NCI-H526 (cell line): ENCODE data around the gene CFTR.
A peak's percentile ranks its signal among the peaks of the same experiment; 100 is the strongest.

Source experiments
- DNase-seq, 2 experiments: peaks; one replicate each; lab custom pipeline; 2025; lab: John Stamatoyannopoulos, UW

Gene CFTR

GRCh38 chr7:117648203-117648866, 168.5 kb downstream of the CFTR start:
- no peak for DNase-seq

GRCh38 chr7:117652943-117653680, 173.3 kb downstream of the CFTR start:
- no peak for DNase-seq

- DNase-seq = no peak
These were observed 175.0 kb downstream of the CFTR start for GRCh38 chr7:117654780-117655179.

- no peak for DNase-seq
These were observed 177.0 kb downstream of the CFTR start for GRCh38 chr7:117656806-117657205.

GRCh38 chr7:117659531-117660011, 179.7 kb downstream of the CFTR start:
- DNase-seq = no peak

GRCh38 chr7:117661328-117661727, 181.5 kb downstream of the CFTR start:
- no peak for DNase-seq

GRCh38 chr7:117664047-117664446, 184.2 kb downstream of the CFTR start:
- DNase-seq = no peak

GRCh38 chr7:117665368-117665767, 185.5 kb downstream of the CFTR start:
- no peak for DNase-seq

- no peak for DNase-seq
These were observed 186.2 kb downstream of the CFTR start for GRCh38 chr7:117666031-117666430.

- no peak for DNase-seq
These were observed 186.9 kb downstream of the CFTR start for GRCh38 chr7:117666689-117667088.

GRCh38 chr7:117667456-117667855, 187.6 kb downstream of the CFTR start:
- no peak for DNase-seq

- DNase-seq = no peak
These were observed 190.0 kb downstream of the CFTR start for GRCh38 chr7:117669818-117670217.

GRCh38 chr7:117672453-117672852, 192.6 kb downstream of the CFTR start:
- no peak for DNase-seq

GRCh38 chr7:117673367-117673766, 193.5 kb downstream of the CFTR start:
- DNase-seq = no peak

GRCh38 chr7:117673839-117674238, 194.0 kb downstream of the CFTR start:
- DNase-seq = peak; percentile 27 to 49

- DNase-seq = peak in 1 of 2 experiments; percentile 6
These were observed 194.8 kb downstream of the CFTR start for GRCh38 chr7:117674617-117675016.

- no peak for DNase-seq
These were observed 195.9 kb downstream of the CFTR start for GRCh38 chr7:117675497-117676435.

- no peak for DNase-seq
These were observed 199.3 kb downstream of the CFTR start for GRCh38 chr7:117679120-117679519.

GRCh38 chr7:117682681-117683385, 203.0 kb downstream of the CFTR start:
- DNase-seq = no peak

GRCh38 chr7:117683430-117684175, 203.8 kb downstream of the CFTR start:
- DNase-seq = no peak

GRCh38 chr7:117685795-117686194, 206.0 kb downstream of the CFTR start:
- DNase-seq = no peak
